Dedifferentiated amniotic fluid mesenchymal stem cell (primary cell): Measurements from ENCODE around the gene MUC6.

ENCODE experiments used
- DNase-seq: peaks from one replicate; pipeline ENCODE4 v3.0.0-alpha.2; 2016; ENCODE audit errors: extremely low spot score

The MUC6 gene, protein sequence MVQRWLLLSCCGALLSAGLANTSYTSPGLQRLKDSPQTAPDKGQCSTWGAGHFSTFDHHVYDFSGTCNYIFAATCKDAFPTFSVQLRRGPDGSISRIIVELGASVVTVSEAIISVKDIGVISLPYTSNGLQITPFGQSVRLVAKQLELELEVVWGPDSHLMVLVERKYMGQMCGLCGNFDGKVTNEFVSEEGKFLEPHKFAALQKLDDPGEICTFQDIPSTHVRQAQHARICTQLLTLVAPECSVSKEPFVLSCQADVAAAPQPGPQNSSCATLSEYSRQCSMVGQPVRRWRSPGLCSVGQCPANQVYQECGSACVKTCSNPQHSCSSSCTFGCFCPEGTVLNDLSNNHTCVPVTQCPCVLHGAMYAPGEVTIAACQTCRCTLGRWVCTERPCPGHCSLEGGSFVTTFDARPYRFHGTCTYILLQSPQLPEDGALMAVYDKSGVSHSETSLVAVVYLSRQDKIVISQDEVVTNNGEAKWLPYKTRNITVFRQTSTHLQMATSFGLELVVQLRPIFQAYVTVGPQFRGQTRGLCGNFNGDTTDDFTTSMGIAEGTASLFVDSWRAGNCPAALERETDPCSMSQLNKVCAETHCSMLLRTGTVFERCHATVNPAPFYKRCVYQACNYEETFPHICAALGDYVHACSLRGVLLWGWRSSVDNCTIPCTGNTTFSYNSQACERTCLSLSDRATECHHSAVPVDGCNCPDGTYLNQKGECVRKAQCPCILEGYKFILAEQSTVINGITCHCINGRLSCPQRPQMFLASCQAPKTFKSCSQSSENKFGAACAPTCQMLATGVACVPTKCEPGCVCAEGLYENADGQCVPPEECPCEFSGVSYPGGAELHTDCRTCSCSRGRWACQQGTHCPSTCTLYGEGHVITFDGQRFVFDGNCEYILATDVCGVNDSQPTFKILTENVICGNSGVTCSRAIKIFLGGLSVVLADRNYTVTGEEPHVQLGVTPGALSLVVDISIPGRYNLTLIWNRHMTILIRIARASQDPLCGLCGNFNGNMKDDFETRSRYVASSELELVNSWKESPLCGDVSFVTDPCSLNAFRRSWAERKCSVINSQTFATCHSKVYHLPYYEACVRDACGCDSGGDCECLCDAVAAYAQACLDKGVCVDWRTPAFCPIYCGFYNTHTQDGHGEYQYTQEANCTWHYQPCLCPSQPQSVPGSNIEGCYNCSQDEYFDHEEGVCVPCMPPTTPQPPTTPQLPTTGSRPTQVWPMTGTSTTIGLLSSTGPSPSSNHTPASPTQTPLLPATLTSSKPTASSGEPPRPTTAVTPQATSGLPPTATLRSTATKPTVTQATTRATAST (N-terminal part only)

DNA sequence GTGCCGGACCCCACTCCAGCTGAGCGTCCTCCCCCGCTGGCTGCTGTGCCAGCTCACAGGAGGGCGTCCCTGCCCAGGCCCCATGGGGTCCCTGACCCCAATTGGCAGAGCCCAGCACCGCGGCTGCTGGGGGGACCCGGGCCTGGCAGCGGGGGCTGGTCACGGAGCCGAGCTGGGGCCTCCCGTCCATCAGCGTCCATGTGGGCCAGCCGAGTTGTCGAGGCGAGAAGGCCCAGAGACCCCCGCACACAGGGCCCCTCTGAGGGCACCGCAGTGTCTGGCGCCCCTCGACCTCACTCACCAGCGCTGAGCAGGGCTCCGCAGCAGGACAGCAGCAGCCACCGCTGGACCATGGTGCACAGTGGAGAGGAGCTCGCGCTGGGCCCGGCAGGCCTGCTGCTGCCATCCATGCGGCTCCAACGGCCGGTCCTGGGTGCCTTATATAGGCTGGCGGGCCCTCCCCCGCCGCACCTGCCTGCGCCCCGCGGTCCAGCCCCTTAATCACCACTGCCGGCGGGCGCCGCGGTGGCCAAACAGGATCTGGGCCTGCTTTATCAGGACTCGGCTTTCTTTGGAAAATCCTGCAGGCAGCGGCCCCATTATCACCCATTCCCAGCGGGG lies at the start of gene MUC6:
TSS of gene MUC6 (minus strand) at position 416 of the 621 bp plus-strand sequence. CDS start at position 353, 63 bp downstream.
- no peak for DNase-seq

DNA sequence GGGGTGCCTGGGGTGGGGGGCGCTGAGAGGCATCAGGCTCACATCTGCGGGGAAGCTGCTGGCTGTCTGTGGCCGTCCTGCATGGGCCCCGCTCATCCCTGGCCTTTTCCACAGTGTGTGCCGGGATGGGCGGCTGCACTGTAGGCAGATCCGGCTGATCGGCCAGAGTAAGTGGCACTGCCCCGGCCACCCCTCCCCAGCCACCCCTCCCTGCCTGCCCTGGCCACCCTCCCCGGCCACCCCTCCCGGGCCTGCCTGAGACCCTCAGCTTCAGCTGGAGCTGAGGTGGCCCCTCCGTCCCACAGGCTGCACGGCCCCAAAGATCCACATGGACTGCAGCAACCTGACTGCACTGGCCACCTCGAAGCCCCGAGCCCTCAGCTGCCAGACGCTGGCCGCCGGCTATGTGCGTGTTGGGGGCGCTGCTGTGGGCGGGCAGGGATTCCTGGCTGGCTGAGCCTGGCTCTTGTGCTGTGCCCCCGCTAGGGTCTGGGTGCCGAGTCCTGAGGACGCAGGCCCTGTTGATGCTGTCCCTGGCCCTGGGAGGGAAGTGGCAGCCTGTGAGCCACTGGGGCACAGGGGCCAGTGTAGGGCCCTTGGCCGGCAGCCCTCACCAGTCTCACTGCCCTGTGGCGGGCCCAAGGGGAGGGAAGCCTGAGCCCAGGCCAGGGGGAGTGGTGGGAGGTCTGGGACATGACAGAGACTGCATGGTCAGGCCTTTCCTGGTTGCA lies 49.1 kb upstream of the MUC6 start:
- DNase-seq: no peak

DNA sequence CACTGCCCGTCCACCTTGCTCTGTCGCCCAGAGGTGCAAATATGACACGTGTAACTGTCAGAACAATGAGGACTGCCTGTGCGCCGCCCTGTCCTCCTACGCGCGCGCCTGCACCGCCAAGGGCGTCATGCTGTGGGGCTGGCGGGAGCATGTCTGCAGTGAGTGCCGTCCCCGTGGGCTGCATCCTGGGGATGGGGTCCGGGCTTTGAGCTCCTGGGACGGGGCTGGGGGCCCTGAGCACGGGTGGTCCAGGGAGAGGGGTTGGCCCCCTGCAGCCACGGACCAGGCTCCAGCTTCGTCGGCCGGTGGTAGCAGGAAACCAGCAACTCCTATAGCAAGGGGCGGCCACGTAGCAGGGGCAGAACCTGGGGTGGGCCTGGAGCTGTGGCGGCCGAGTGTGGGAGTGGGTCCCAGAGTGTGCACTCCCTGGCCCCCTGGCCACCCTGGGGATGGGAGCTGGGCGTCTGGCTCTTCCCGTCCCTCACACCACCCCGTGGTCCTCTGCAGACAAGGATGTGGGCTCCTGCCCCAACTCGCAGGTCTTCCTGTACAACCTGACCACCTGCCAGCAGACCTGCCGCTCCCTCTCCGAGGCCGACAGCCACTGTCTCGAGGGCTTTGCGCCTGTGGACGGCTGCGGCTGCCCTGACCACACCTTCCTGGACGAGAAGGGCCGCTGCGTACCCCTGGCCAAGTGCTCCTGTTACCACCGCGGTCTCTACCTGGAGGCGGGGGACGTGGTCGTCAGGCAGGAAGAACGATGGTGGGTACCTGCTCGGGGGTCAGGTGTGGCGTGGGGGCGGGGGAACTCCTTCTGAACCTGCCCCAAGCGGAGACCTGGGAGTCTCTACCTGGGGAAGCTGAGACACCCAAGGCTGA lies 48.3 kb upstream of the MUC6 start:
- no peak for DNase-seq

DNA sequence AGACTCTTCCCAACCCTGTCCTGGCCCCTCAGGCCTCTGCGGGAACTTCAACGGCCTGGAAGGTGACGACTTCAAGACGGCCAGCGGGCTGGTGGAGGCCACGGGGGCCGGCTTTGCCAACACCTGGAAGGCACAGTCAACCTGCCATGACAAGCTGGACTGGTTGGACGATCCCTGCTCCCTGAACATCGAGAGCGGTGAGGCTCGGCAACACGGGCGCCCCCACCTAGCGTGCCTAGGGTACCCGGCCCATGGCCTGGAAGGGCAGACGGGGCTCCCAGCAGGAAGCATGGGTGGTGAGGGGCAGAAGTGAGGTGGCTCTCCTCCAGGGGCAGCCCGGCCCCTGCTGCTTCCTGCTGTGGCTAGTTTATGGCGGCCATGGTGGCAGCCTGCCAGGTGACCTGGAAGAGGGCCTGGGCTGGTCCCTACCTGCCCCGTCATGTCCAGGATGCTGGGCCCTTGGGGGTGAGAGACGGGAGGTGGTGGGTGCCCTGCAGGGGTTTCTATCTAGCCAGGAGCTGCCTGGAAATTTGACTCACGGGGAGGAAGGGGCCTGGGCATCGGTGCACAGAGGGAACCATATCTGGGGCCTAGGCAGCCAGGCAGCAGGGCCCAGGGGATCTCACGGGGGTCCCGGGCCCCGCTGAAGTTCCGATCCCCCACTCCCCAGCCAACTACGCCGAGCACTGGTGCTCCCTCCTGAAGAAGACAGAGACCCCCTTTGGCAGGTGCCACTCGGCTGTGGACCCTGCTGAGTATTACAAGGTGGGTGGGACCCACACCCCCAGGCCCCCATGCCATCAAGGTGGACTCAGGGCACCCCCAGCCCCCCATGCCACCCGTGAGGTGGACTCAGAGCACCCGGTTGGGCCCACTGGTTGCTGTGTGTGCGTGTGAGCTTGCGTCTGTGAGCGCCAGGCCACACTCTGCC lies 47.4 kb upstream of the MUC6 start:
- DNase-seq: no peak

DNA sequence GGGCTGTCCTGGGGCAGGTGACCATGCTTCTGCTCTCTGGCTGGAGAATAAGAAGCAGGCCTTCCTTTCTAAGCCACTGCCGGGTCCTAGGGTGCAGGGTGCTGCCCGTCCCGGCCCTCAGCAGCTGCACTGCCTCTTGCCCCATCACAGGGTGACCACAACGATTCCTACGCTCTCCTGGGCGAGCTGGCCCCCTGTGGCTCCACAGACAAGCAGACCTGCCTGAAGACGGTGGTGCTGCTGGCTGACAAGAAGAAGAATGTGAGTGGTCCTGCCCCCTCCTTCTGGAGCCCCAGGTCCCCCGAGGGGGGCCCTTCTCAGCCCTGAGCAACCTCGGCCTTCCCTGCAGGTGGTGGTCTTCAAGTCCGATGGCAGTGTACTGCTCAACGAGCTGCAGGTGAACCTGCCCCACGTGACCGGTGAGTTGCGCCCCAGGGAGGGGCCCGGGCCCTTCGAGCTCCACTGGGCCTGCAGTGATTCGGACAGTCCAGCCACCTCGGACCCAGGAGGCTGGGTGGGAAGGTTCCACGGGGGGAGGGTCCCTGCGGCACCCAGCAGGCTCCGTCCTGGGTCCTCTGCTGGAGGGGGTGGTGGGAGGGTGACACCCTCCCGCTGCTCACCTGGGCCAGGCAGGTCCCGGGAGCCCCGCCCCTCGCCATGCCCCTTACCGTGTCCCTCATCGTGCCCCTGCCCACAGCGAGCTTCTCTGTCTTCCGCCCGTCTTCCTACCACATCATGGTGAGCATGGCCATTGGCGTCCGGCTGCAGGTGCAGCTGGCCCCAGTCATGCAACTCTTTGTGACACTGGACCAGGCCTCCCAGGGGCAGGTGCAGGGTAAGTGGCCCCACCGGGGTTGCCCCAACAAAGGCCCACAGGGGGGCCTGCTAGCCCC lies 46.5 kb upstream of the MUC6 start:
- no peak for DNase-seq

DNA sequence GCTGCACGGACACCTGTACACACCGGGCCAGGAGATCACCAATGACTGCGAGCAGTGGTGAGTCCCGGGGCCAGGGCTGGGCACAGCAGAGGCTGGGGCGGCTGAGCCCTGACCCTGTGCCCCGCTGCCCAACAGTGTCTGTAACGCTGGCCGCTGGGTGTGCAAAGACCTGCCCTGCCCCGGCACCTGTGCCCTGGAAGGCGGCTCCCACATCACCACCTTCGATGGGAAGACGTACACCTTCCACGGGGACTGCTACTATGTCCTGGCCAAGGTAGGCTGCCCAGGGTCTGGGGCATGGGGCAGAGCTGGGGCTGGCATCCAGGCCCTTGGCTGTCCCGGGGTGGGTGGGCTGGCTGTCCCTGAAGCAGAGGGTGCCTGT lies 45.8 kb upstream of the MUC6 start:
- no peak for DNase-seq

DNA sequence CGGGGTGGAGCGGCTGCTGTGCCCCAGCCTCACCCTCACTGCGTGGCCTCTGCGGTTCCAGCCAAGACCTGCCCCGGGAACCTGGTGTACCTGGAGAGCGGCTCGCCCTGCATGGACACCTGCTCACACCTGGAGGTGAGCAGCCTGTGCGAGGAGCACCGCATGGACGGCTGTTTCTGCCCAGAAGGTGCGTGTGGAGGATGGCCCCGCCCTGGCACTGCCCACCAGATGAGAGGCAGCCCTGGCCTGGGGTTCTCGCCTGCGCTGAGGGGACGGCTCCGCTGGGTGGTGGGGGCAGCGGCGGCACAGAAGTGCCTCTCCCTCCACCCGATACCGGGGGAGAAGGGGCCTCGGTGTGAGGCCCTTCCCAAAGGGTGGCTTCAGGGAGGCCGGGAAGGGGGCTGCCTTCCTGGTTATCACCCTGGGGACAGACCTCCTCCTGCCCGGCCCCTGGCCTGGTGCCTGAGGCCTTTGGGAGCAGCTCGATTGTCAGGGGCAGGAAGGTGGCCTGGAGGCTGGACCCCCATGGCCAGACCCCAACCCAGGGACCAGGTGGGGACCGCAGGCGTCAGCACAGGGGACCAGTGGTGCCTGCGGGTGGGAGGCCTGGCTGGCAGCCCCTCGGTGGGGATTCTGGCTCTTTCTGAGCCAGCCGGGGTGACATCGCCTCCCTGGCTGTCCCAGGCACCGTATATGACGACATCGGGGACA lies 45.2 kb upstream of the MUC6 start:
- DNase-seq: no peak

DNA sequence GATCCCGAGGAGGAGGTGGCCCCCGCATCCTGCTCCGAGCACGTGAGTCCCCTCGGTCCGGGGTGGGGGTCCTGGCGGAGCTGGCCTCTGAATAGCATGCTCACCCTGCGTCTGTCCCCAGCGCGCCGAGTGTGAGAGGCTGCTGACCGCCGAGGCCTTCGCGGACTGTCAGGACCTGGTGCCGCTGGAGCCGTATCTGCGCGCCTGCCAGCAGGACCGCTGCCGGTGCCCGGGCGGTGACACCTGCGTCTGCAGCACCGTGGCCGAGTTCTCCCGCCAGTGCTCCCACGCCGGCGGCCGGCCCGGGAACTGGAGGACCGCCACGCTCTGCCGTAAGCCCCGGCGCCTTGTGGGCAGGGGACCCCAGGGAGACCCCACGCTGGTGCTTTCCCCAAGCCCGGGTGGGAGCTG lies 41.7 kb upstream of the MUC6 start:
- no peak for DNase-seq

DNA sequence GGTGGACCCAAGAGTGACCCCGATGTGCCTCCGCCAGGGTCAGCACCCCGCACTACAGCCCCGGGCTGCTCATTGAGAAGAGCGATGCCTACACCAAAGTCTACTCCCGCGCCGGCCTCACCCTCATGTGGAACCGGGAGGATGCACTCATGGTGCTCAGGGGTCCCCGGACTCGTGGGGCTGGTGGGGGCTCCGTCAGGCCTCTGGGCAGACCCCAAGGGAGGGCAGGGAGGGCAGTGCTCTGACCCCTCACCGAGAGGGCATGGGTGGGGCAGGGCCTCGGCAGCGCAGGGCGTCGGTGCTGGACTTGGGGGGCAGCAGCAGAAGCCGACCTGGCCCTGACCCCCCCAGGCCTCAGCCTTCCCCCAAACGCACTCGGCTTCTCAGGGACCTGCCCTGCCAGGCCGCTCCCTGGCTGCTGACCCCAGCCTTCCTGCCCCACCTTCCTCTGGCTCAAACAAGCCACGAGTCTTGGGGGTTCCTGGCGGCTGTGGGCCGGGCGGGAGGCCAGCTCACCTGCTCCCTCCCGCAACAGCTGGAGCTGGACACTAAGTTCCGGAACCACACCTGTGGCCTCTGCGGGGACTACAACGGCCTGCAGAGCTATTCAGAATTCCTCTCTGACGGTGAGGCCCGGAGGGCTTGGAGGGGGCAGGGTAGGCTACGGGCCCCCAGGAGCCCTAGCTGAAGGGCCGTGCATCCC lies 41.0 kb upstream of the MUC6 start:
- no peak for DNase-seq

DNA sequence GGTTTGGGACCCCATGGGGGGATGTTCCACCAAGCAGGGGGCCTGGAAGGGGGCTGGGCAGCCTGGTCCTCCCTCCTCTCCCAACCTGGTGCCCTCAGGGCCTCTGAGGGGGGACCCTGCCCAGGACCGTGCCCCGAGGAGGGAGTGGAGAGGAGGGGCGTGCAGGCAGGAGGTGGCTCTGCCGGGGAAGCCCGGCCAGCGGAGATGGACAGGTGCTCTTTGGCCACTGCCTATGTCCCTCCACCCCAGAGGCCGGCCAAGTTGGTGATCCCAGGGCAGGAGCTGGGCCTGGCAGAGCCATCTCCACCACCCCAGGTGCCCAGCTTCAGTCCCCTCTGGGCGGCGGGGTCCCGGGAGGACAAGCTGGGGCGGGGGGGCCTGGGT lies 40.5 kb upstream of the MUC6 start:
- no peak for DNase-seq

DNA sequence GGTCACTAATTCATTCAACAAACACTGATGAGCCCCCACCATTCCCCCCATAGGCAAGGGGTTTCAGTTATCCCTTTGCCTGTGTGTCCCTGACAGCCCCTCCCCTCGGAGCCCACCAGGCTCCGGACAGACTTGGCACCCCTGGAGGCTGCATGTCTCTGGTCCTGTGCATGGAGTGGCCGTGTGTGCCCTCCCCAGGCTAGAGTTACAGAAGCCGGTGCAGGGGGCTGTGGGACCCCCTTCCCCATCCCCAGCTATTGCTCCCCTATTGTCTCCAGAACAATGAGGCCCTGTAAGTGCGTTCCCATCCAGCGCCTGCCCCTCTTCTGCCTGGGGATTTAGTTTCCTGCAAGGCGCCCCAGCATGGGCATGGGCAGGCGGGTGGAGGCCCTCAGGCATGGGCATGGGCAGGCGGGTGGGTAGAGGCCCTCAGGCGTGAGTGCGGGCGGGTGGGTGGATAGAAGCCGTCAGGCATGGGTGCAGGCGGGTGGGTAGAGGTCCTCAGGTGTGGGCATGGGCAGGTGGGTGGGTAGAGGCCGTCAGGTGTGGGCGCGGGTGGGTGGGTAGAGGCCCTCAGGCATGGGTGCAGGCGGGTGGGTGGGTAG lies 39.6 kb upstream of the MUC6 start:
- DNase-seq: no peak

DNA sequence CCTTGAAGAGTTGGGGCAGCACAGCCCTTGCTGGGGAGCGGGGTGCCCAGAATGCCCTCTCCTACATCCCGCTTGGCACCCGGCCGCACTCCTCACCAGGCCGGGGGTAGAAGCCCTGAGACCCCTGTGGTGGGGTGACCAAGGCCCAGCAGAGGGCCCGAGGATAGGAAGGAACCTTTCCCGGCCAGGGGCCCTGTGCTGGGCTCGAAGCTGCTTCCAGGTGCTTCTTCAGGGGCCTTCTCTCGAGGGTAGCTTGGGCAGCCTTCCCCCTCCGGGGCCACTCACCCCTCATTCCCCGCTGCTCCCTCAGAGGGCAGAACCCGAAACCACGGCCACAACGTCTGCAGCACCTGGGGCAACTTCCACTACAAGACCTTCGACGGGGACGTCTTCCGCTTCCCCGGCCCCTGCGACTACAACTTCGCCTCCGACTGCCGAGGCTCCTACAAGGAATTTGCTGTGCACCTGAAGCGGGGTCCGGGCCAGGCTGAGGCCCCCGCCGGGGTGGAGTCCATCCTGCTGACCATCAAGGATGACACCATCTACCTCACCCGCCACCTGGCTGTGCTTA lies 38.9 kb upstream of the MUC6 start:
- DNase-seq: no peak

DNA sequence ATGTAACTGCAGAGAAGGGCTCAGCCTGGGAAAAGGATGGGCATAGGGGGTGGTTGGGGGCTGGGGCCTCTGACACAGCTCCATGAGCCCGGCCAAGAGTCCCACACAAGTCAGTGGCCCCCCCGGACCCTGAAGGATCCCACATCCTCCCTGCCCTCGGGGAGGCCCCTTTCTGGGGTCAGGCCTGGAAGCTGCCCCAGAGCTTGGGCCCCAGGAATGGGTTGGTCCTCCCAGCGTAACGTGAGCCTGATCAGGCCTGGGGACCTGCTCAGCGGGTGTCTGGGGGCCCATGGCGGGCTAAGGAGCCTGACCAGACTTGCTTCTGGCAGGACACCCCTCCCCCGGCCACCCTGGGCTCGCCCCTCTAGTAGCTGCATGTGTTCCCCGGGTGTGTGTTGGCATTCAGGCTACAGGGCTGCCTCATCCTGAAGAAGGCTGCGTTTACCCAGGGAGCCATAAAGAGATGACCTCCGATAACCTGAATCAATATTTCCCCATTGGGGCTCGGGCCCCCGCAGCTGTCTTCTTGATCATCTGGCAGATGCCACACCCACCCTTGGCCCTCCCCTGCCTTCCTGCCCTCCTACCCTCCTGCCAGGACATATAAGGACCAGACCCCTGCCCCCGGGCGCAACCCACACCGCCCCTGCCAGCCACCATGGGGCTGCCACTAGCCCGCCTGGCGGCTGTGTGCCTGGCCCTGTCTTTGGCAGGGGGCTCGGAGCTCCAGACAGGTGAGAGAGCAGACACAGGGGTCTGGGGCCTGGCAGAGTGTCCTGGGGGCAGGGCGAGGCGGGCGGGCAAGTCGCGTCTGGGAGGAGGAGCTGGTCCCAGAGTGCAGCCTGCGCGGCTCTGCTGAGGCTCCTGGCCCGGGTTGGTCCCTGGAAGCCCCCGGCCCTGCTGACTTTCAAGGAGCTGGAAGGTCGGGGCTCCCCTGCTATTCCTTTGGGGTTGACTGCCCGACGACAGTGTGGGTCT lies 38.0 kb upstream of the MUC6 start, which contains the start of gene MUC2:
TSS of gene MUC2 (plus strand) at position 631 of the 978 bp plus-strand sequence.
- DNase-seq: no peak

DNA sequence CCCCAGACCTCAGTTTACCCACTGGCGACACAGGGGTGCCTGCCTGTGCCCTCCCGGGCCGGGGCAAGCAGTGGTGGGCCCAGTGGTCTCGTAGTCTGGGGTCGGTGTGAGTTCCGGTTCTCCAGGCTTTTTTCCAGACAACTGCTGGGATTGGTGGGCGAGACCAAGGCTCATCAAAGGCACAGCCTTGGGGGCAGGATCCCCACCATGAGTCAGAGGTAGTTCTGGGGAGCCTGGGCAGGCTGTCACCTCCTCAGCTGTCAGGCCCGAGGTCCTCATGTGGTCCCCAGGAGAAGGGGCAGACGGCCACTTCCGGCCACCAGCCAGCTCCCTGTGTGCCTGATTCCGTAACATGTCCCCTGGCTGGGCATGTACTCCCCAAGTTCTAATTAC lies 37.3 kb upstream of the MUC6 start:
- DNase-seq: no peak
